Vagina (tissue), 2 donors: ENCODE results near the gene DLG2.

ENCODE experiments used
- CTCF ChIP-seq, 3 experiments: fragments of 450-650 bp in 2 of 3; fragments of 200-600 bp in 1 of 3; sonication (generic) in 1 of 3; IDR thresholded peaks; one replicate each; pipeline ENCODE4 v1.5.1; 2017 to 2019; ENCODE audit warnings: antibody characterized with exemption in 3 of 3, mild to moderate bottlenecking in 2 of 3, moderate library complexity in 2 of 3
- POLR2A ChIP-seq, 2 donors: fragments of 450-650 bp; IDR thresholded peaks; one replicate each; pipeline ENCODE4 v1.6.1; 2017; ENCODE audit warnings: antibody characterized with exemption in 2 of 2, mild to moderate bottlenecking in 2 of 2, moderate library complexity in 2 of 2
- POLR2AphosphoS5 ChIP-seq, 2 donors: sonication (generic); formaldehyde crosslinking; IDR thresholded peaks; one replicate each; pipeline ENCODE4 v1.9.0; 2017; ENCODE audit warnings: antibody characterized with exemption in 2 of 2, mild to moderate bottlenecking in 2 of 2, low read depth in 1 of 2; ENCODE audit not compliant: insufficient read depth in 1 of 2

DNA sequence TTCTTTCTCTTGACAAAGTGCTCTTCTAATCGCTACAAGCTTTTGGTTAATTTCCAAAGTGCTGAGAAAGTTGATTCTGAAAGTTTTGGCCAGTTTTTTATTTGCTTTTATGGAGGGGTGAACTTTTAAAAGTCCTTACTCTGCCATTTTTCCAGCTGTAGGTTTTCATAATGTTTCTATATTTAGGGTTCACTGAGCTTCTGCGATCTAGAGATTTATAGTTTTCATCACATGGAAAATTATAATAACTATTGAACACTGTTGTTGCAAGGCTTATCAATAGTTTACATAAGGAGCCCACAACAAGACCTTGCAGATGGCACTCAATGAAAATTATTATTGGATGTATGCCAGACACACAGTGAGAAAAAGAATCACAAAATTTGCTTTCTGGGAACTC lies 55.1 kb downstream of the DLG2 start:
- TF ChIP-seq CTCF (IDR thresholded peaks at IDR 0.05): no peak
- no peak for TF ChIP-seq POLR2A (IDR thresholded peaks at IDR 0.05)
- TF ChIP-seq POLR2AphosphoS5 (IDR thresholded peaks at IDR 0.05; ENCODE audit: insufficient read depth in 1 of 2, low read depth in 1 of 2): no peak
